ENCODE results near the gene PIGT.
A peak's percentile ranks its signal among the peaks of the same experiment; 100 is the strongest.
"Not testable (repeated sequence)": the region's sequence is repeated elsewhere in the genome, so short reads cannot be mapped to it uniquely, and the experiment has no call there.

Gene PIGT

GRCh38 chr20:45467172-45467571, 51.2 kb downstream of the PIGT start:
- DNase-seq, result no peak

GRCh38 chr20:45467861-45468260, 51.9 kb downstream of the PIGT start:
- DNase-seq, result peak; percentile 35

GRCh38 chr20:45469336-45470261, 53.7 kb downstream of the PIGT start, which contains the start of gene WFDC2:
Gene WFDC2, plus strand, starts transcription at chr20:45469753. Its CDS starts 29 bp downstream, at chr20:45469782.
- DNase-seq, result no peak

GRCh38 chr20:45470262-45470931, 54.5 kb downstream of the PIGT start:
- no peak for DNase-seq

DNA sequence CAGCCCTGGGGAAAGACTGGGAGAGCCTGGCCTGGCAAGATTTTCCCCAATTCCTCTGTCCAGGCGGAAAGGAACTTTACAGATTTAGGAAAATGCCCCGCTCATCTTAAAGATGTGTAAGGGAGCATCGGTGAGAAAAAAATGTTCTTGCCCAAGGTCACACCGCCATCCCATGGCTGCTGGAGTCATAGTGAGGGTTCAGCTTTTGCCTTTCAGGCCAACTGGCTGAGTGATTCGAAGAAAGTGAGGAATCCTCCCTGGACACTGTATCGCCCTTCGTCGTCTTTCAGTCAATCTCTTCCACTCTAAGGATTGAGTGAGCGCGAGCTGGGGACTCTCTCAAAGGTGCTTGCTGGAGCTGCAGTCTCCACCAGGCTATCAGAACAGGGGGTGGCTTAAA, 55.0 kb downstream of the PIGT start:
- DNase-seq, result no peak

GRCh38 chr20:45472286-45472685, 56.3 kb downstream of the PIGT start:
- DNase-seq, result not testable (repeated sequence)
